HUES48 (cell line): ENCODE data around the gene TGOLN2.

ENCODE experiments used
- H3K27ac ChIP-seq: one replicate; pipeline ENCODE4 v1.7.0; 2013; ENCODE audit warnings: low read depth, low read length, inconsistent platforms
- H3K27me3 ChIP-seq: 2 replicates; pipeline ENCODE4 v1.6.1; 2013; ENCODE audit warnings: mild to moderate bottlenecking, low read length; ENCODE audit not compliant: control insufficient read depth, insufficient read depth
- H3K36me3 ChIP-seq: 2 replicates; pipeline ENCODE4 v1.6.1; 2013; ENCODE audit warnings: low read length; ENCODE audit not compliant: control insufficient read depth, insufficient read depth
- H3K4me1 ChIP-seq: 2 replicates; pipeline ENCODE4 v1.6.1; 2013; ENCODE audit warnings: mild to moderate bottlenecking, low read length; ENCODE audit not compliant: control insufficient read depth, insufficient read depth
- H3K4me3 ChIP-seq: 2 replicates; pipeline ENCODE4 v1.5.1; 2013; ENCODE audit warnings: mild to moderate bottlenecking, low read depth, low read length
- H3K9ac ChIP-seq: 2 replicates; pipeline ENCODE4 v1.6.1; 2013; ENCODE audit warnings: mild to moderate bottlenecking, low read depth, low read length, moderate library complexity
- H3K9me3 ChIP-seq: 2 replicates; pipeline ENCODE4 v1.6.1; 2013; ENCODE audit warnings: low read length; ENCODE audit not compliant: control insufficient read depth, insufficient read depth

The TGOLN2 gene

DNA sequence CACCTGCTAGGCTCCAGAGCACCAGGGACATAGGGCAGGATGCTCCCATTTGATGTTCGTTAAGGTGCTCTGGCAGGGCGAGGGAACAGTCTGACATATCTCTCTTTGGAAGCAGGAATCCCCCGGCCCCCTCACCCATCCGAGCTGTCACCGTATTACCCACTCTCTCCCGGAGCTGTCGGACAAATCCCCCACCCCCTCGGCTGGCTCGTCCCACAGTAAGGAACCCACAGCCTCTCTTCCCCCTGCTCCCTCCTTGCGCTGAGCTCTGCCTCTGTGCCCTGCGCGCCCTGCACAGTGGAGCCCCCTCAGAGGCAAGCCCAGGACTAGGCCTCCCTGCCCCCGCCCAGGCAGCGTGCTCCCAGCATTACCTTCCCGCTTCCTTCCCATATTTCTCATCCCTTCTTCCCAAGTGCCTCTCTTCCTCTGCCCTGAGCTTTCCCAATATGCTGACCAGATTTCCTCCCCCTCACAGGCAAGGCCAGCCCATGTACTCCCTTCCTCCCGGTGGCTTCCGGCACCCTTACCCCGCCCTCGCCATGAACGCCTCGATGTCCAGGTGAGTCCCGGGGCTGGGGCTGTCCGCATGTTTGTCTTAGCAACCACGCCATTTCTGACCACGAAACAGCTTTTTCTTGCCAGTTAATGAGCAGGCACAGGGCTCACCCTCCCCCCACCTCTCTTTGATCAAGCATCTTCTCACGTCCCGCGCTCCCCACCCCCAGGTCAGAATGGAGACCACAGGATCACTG is 23.8 kb downstream of the TGOLN2 start:
- Histone ChIP-seq H3K36me3 (peaks cover 65% of the 10 kb centered on the region), H3K9me3 (no peaks in the 10 kb centered on the region), H3K9ac (no peak overlapping the region), H3K27ac (no peak overlapping the region), H3K4me1 (no peaks in the 10 kb centered on the region), H3K27me3 (no peaks in the 10 kb centered on the region), H3K4me3 (no peak overlapping the region)

DNA sequence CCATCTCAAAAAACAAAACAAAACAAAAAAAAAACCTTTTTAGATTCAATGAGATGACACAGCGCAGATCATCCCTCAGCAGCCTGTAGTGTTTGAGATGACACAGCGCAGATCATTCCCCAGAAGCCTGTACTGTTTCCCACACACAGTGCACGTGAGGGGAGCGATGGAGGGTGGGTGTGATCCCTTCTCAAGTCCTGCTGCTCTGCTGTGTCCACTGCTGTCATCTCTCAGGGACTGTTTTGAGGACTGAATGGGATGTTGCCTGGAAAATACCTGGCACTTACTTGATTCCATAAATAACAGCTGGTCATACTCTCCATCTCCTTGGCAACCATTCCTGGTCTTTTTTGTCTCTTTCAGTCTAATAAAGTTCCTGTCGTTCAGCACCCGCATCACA is 25.7 kb downstream of the TGOLN2 start:
- no peak overlapping the region for H3K9ac ChIP-seq
- no peak overlapping the region for H3K27ac ChIP-seq
- peaks cover 49% of the 10 kb centered on the region for H3K36me3 ChIP-seq
- H3K9me3 ChIP-seq: no peaks in the 10 kb centered on the region
- H3K27me3 ChIP-seq: no peaks in the 10 kb centered on the region
- H3K4me3 ChIP-seq: no peak overlapping the region
- 0 out of 2 replicates have a peak, but pooled peaks cover 4% of the 10 kb centered on the region for H3K4me1 ChIP-seq

DNA sequence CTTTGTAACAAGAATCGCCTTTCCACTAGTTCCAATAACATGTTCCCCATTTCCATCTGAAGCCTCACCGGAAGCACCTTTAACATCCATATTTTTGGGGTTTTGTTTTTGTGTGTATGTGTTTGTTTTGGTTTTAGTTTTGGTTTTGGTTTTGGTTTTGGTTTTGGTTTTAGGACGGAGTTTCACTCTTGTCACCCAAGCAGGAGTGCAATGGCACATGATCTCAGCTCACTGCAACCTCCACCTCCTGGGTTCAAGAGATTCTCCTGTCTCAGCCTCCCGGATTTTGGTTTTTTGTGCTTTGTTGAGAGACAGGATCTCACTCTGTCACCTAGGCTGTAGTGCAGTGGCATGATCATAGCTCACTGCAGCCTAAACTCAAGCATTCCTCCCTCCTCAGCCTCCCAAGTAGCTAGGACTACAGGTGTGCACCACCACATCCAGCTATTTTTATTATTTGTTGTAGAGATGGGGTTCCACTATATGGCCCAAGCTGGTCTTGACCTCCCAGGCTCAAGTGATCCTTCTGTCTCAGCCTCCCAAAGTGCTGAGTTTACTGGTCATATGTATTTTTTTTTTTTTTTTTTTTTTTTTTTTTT is 36.3 kb downstream of the TGOLN2 start:
- Histone ChIP-seq H3K9ac (no peak overlapping the region), H3K36me3 (peaks cover 44% of the 10 kb centered on the region), H3K4me3 (no peak overlapping the region), H3K27me3 (no peaks in the 10 kb centered on the region), H3K27ac (no peak overlapping the region), H3K9me3 (no peaks in the 10 kb centered on the region), H3K4me1 (peaks cover 30% of the 10 kb centered on the region)

DNA sequence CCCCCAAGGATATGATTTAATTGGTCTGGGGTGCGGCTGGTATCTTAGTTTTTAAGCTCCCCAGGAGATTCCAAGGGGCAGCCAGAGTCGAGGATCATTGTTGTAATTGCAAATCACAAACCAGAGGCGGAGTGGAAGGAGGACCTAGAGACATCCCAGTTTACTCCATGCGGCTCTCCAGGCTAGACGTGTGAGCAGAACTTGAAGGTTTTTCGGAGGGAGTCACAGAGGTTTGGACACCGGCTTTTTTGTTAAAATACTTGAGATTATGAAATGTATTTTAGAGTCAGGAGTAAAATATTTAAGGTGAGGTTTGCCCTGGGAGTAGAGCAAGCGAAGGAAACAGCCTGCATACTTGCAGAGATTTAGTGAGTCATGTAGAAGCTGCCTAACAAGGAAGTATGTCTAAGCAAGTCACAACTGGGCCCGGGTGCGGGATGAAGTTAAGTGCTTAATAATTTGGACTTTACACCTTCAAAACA is 39.5 kb downstream of the TGOLN2 start:
- no peaks in the 10 kb centered on the region for H3K27me3 ChIP-seq

DNA sequence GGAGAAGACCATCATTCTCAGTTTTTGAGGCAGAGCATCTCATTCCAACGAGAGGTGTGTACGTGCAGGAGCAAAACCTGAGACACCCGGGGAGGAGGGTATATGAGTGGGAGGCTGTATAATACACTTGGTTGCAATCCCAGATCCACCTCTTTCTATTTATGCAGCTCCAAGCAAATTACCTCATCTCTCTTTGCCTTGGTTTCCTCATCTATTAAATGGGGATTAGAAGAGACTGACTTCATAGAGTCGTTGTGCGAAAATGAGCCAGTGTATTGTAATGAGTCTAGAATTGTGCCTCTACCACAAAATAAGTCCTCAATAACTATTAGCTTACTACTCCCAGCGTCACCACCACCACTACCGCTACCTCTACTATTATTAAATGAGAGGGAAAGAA is 40.1 kb downstream of the TGOLN2 start:
- H3K27me3 ChIP-seq: no peaks in the 10 kb centered on the region
- H3K27ac ChIP-seq: no peak overlapping the region
- peaks cover 49% of the 10 kb centered on the region for H3K36me3 ChIP-seq
- H3K4me1 ChIP-seq: peaks cover 16% of the 10 kb centered on the region
- no peak overlapping the region for H3K4me3 ChIP-seq
- no peaks in the 10 kb centered on the region for H3K9me3 ChIP-seq
- no peak overlapping the region for H3K9ac ChIP-seq

More for the DNA sequence above, 39.5 kb downstream of the TGOLN2 start:
- no peak overlapping the region for H3K9ac ChIP-seq
- H3K36me3 ChIP-seq: peaks cover 51% of the 10 kb centered on the region
- no peak overlapping the region for H3K27ac ChIP-seq
- H3K4me3 ChIP-seq: no peak overlapping the region
- peaks cover 20% of the 10 kb centered on the region for H3K4me1 ChIP-seq
- no peaks in the 10 kb centered on the region for H3K9me3 ChIP-seq

DNA sequence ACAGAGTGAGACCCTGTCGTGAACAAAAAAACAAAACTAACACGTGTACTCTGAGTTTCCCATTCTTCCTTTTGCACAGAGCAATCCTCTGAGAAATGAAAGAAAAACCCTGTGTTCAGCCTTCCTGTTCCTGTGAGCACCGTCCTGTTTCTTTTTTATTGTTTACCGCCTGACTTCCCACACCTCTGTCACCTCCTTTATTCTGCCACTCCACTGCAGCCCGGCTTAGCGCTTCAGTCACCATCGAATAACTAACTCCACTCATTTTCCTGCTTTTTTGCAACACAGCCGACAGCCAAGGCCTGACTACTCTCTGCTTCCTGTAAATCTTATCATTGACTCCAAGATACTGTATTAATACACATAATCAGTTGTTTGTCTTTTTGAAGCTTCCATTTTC is 40.9 kb downstream of the TGOLN2 start:
- H3K27ac ChIP-seq: no peak overlapping the region

GRCh38 chr2:85283641-85284040 is 44.1 kb downstream of the TGOLN2 start:
- H3K27me3 ChIP-seq: no peaks in the 10 kb centered on the region
- H3K27ac ChIP-seq: no peak overlapping the region
- H3K4me3 ChIP-seq: no peak overlapping the region

More for the DNA sequence above, 40.9 kb downstream of the TGOLN2 start:
- H3K9ac ChIP-seq: no peak overlapping the region
- no peak overlapping the region for H3K4me3 ChIP-seq
- no peaks in the 10 kb centered on the region for H3K9me3 ChIP-seq
- H3K27me3 ChIP-seq: no peaks in the 10 kb centered on the region
- peaks cover 16% of the 10 kb centered on the region for H3K4me1 ChIP-seq
- H3K36me3 ChIP-seq: peaks cover 51% of the 10 kb centered on the region

DNA sequence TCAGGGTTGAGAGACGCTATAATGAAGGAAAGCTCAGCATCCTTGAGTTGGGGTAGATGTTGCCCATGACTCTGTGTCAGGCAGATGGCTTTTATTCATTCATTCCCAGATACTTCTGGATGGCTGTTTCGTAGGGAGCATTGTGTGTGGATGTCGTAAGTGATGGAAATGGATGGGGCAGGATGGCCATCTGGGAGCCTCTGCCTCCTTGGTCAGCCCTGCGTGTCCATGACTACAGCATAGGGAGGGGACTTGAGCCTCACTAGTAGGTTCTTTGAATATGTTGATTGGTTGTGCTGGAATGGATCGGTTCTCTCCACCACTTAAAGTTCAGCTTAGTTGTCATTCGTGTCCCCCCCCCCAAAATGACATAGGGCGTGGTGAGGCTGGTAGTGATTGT is 44.9 kb downstream of the TGOLN2 start:
- Histone ChIP-seq H3K9me3 (no peaks in the 10 kb centered on the region), H3K27me3 (no peaks in the 10 kb centered on the region), H3K4me1 (peaks cover 7% of the 10 kb centered on the region), H3K27ac (no peak overlapping the region), H3K36me3 (peaks cover 26% of the 10 kb centered on the region), H3K9ac (no peak overlapping the region), H3K4me3 (no peak overlapping the region)

More at GRCh38 chr2:85283641-85284040, 44.1 kb downstream of the TGOLN2 start:
- Histone ChIP-seq H3K4me1 (peaks cover 9% of the 10 kb centered on the region), H3K36me3 (peaks cover 26% of the 10 kb centered on the region), H3K9ac (no peak overlapping the region), H3K9me3 (no peaks in the 10 kb centered on the region)

DNA sequence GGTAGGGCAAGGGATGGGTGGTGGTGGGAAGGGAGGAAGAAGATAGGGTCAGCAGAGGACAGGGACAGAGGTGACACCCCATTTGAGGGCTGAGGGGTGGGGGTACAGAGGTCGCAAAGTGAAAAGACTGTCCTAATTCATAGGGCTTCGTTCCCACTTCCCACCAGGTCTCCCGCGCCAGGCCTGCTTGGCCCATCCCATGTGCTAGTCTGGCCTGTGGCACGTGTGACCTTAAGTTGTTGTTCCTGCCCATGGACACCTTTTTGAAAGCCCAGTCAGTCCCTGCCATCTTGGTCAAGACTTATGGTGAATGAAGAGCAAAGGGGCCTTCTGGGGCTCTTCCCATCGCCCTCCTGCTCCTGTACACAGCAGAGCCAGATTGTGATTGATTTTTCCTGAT is 46.2 kb downstream of the TGOLN2 start:
- no peak overlapping the region for H3K9ac ChIP-seq
- no peak overlapping the region for H3K4me3 ChIP-seq
- peaks cover 16% of the 10 kb centered on the region for H3K36me3 ChIP-seq
- peaks cover 12% of the 10 kb centered on the region for H3K4me1 ChIP-seq
- no peak overlapping the region for H3K27ac ChIP-seq
- H3K9me3 ChIP-seq: no peaks in the 10 kb centered on the region
- H3K27me3 ChIP-seq: no peaks in the 10 kb centered on the region

DNA sequence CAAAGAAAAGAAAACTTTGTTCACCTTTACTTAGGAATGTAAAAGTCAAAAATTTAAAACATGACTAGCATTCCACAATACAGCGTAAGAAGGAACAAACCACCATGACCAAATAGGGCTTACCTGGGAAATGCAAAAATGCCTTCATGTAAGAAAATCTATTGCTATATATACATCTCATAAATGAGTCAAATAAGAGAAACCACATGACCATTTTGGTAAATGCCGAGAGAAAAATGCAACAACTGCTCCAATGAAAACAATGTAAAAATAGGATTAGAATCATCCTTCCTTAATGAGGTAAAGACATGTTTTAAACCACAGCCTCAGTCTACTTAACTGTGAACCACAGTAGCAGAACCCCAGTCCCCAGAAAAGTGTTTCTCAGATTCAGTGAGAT is 49.4 kb downstream of the TGOLN2 start:
- H3K36me3 ChIP-seq: peaks cover 13% of the 10 kb centered on the region
- no peak overlapping the region for H3K9ac ChIP-seq
- no peaks in the 10 kb centered on the region for H3K27me3 ChIP-seq
- no peaks in the 10 kb centered on the region for H3K9me3 ChIP-seq
- no peak overlapping the region for H3K4me3 ChIP-seq
- no peak overlapping the region for H3K27ac ChIP-seq
- peaks cover 20% of the 10 kb centered on the region for H3K4me1 ChIP-seq

GRCh38 chr2:85277416-85278158 is 50.2 kb downstream of the TGOLN2 start:
- no peaks in the 10 kb centered on the region for H3K27me3 ChIP-seq
- peaks cover 22% of the 10 kb centered on the region for H3K4me1 ChIP-seq
- peaks cover 11% of the 10 kb centered on the region for H3K36me3 ChIP-seq
- no peaks in the 10 kb centered on the region for H3K9me3 ChIP-seq
- no peak overlapping the region for H3K4me3 ChIP-seq
- no peak overlapping the region for H3K9ac ChIP-seq
- H3K27ac ChIP-seq: no peak overlapping the region
